Midbrain (tissue), 1 donor: ENCODE results near the gene RGS11.
"Not testable (repeated sequence)": the region's sequence is repeated elsewhere in the genome, so short reads cannot be mapped to it uniquely, and the experiment has no call there.

Experiments used
- DNase-seq: peaks from one replicate; lab custom pipeline; 2025; lab: John Stamatoyannopoulos, UW

Gene RGS11

DNA sequence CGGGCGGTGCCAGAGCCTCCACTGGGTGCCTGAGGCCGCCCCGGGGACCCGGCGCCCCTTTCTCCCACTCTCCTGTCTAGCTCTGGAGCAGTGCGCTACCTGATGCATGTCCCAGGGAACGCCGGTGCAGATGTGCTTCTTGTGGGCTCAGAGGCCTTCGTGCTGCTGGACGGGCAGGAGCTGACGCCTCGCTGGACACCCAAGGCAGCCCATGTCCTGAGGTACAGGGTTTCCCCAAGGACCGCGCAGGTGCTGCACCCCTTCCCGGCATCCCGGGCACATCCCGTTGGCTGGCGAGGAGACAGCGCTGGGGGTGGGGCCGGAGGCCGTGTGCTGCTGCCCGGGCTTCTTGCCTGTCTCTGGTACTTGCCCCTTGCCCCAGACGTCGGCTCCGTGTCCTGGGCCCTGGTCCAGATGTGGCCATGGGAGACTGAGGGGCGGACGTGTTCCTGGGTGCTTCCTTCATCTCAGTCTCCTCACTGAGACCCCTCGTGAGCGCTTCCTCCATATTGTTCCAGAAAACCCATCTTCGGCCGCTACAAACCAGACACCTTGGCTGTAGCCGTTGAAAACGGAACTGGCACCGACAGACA, 12.5 kb downstream of the RGS11 start:
- DNase-seq: no peak

DNA sequence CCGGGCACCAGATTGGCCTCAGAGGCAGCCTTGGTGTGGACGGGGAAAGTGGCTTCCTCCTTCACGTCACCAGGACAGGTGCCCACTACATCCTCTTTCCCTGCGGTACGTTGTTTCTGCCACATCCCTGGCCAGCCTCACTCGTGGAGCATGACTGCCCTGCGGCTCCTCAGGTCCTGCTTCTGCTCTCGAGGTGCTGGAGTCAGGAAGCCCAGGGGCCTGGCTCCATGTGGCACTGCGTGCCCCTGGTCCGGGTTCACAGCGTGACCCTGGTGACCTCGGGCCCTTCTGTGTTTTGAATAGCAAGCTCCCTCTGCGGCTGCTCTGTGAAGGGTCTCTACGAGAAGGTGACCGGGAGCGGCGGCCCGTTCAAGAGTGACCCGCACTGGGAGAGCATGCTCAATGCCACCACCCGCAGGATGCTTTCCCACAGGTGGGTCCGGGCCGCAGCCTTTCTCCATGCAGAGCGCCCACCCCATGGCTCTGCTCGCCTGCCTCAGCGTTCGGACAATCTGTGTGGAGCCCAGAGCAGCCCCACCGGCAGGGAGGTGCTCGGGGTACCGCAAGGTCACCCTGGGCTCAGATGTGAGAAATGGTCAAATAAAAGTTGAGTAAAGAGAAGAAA, 13.5 kb downstream of the RGS11 start:
- no peak for DNase-seq

DNA sequence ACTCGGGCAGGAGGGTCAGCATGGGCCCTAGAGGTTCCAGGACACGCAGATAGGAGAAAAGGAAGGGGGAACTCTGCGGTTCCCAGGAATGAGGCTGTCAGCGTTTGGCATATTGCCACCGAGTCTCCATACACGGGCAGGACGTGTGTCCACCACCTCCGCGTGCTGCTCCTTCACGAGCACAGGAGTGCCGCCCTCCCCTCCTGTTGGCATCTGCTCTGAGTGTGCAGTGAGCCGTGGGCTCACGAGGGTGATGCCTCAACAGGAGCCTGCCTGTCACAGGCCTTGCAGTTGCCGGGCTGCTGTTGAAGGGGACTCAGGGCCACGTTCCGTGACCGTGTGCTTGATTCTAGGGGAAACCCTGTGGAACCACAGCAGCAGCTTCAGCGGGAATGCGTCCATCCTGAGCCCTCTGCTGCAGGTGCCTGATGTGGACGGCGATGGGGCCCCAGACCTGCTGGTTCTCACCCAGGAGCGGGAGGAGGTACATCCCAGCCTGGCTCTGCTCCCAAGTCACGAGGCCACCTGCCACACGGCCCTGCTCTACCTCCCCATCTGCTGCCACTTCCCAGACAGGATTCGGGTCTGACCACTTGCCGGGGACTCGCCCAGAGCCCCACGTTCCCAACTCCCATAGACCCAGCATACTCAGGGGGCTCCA, 14.6 kb downstream of the RGS11 start:
- no peak for DNase-seq

DNA sequence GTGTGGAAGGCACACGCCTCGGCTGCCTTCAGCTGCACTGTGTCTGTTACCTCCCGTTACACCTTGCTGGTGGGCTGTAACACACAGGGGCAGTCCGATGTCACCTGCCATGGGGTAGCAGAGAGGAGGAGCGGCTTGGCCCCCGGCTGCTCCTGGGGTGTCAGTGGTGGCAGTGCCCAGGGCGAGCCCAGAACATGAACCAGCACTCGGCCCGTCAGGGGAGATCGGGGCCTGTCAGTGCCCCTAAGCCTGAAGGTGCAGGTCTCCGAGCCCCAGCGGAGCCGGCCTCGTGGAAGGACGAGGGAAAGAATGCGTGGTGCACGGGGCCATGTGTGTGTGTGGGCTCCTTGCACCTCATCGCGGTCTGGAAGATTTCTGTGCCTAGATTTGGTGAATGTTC, 15.4 kb downstream of the RGS11 start:
- DNase-seq: no peak

DNA sequence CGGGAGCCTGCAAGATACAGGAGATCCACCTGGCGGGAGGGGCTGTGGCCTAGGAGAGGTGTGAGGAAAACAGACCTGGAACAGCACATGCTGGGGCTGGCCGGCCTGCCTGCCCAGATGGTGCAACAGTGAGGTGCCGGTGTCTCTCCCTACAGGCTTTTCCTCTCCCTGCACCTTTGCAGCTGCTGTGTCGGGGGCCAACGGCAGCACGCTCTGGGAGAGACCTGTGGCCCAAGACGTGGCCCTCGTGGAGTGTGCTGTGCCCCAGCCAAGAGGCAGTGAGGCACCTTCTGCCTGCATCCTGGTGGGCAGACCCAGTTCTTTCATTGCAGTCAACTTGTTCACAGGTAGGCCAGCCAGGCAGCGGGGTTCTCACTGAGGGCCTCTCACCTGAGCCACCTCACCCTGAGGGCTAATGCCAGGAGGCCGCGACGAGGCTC, 15.9 kb downstream of the RGS11 start:
- DNase-seq: no peak

DNA sequence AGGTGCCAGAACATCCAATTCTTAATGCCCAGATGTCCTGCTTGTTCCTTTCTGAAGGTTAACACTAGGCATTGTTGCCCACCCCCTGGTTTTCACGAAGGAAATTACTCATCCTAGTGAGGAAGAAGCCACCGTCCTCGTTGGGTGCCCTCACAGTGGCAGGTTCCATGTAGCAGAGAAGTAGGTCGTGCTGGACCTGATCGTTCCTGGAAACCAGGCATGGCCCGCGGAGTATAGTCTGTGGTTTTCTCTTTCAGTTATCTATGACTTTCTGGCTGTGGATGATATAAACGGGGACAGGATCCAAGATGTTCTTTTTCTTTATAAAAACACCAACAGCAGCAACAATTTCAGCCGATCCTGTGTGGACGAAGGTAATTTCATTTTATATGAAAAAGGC, 16.5 kb downstream of the RGS11 start:
- DNase-seq: no peak

DNA sequence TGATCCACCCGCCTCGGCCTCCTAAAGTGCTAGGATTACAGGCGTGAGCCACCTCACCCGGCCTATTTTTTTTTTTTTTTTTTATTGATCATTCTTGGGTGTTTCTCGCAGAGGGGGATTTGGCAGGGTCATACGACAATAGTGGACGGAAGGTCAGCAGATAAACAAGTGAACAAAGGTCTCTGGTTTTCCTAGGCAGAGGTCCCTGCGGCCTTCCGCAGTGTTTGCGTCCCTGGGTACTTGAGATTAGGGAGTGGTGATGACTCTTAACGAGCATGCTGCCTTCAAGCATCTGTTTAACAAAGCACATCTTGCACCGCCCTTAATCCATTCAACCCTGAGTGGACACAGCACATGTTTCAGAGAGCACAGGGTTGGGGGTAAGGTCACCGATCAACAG, 17.7 kb downstream of the RGS11 start:
- not testable (repeated sequence) for DNase-seq

DNA sequence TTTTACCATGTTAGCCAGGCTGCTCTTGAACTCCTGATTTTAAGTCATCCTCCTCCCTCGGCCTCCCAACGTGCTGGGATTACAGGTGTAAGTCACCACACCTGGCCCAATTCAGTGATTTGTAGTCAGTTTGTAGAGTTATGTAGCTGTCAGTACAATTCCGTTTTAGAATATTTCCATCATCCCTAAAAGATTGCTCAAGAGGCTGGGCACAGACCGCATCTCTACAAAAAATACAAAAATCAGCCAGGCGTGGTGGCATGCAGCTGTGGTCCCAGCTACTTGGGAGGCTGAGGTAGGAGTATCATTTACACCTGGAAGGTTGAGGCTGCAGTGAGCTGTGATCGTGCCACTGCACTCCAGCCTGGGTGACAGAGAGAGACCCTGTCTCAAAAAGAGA, 20.6 kb downstream of the RGS11 start:
- DNase-seq: no peak

DNA sequence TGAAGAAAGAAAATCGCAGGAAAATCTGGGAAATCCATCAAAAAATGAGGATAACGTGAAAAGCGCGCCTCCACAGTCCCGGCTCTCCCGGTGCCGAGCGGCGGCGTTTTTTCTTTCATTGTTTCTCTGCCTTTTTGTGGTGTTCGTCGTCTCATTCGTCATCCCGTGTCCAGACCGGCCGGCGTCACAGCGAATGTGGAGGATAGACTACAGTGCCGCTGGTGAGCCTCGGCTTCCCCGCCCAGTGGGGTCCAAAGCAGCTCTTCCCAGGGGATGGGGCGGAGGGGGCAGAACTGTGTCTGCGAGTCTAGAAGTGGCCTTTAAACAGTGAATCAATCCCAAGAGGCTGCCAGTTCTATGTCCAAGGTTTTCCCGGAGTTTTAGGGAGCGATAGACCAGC, 21.3 kb downstream of the RGS11 start:
- DNase-seq: no peak

DNA sequence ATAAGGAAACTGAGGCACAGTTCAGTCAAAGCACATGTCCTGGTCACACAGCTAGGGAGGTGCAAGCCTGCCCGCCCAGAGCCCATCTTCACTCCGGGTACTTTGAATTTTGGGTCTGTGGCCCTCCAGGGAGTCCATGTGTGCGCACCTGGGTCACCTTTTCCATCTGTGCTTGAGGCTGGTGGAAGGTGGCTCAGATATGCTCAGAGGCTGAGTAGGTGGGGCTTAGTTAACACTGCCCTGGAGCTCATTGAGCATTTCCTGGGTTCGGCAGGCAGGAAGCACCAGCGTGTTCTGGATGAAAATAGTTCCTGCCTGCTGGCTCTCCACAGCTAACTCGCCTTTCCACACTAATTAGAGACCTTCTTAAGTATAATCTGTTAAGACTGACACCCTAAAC, 21.9 kb downstream of the RGS11 start:
- DNase-seq: no peak

DNA sequence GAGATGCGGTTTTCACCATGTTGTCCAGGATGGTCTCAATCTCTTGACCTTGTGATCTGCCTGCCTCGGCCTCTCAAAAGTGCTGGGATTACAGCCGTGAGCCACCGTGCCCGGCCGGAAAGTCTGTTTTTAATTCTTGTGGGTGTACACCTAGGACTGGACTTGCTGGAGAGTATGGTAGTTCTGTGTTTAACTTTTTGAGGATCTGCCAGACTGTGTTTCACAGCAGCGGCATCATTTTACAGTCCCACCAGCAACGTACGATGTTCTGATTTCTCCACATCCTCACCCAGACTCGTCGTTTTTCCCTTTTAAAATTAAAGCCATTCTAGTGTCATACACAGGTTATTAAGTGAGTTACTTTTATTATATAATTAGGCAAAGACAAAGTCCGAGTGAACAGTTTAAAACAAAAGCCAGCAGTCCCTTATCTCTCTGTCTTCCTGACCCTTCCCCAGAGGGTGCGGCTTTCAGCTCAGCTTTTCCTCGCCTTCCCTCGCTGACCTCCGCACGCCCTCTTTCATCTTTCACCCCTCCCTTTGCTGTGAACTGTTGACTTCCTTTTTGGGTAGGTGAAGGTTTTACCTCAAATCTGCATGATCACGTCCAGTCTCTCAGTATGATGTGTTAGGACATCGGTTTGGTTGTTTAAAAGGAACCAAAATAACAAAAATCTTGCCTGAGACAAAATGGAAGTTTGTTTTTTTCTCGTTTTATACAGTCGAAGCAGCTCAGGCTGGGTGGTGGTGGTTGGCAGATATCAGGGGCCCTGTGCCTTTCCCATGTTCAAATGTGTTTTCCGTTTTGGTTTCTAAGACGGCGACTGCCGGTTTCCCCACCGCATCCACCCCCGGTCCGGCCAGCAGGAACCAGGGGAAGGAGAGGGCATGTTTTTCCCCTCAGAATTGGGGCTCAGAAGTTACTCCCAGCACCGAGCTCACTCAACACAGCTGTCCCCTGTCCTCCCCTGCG, 23.1 kb downstream of the RGS11 start:
- no peak for DNase-seq

DNA sequence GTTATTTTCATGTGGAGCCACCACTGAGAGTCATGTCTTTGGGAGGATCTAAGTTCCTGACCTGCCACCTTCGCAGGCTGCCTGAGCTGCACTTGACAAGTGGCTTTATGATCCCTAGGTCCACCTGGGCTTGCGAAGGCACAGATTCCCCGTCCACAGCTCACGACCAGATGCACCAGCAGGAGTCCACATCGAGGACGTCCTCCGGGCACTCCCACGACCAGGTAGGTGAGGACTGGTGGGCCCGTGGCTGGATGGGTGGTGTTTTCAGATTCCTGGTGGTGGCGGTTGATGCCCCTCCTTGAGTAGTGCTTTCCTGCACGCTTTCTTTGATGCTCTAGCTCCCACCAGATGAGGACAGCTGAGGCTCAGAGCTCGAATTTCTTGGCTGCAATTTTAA, 26.3 kb downstream of the RGS11 start:
- no peak for DNase-seq

DNA sequence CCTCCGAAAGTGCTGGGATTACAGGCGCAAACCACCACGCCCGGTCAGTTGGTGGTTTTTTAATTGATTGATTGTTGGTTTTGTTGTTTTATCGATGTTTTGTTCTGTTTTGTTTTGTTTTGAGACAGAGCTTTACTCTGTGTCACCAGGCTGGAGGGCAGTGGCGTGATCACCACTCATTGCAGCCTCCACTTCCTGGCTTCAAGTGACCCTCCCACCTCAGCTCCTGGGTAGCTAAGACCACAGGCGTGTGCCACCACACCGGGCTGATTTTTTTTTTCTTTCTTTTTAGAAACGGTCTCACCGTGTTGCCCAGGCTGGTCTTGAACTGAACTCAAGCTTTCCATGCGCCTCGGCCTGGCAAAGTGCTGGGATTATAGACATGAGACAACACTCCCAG, 28.7 kb downstream of the RGS11 start:
- no peak for DNase-seq

DNA sequence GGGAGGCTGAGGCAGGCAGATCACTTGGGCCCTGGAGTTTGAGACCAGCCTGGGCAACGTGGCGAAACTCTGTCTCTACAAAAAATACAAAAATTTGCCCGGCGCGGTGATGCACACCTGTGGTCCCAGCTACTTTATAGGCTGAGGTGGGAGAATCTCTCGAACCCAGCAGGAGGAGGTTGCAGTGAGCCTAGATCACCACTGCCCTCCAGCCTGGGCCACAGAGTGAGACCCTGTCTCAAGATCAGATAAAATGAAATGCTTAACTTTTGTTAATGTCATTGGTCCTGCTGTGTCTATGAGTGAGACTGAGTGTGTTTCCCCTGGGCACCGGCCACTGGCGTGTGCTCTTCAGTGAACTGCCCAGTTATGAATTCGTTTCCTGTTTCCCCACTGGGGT, 30.6 kb downstream of the RGS11 start:
- no peak for DNase-seq

DNA sequence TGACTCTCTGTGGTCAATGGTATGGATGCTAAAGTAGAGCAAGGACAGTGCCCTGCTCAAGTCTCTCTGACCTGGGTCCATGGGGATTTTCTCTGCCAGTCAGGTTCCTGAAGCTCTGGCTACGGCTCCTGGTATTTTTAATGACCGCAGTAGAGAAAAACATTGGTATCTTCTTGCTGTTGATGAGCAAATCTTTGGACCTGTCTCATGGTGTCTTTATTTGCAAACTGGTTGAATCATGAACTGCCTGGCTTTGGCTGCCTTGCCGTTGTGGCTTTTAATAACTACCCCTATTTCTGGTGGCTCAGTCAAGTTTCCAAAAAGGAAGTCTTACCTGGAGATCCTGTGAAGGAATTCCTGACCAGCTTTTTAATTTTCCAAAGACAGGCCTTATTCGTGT, 32.4 kb downstream of the RGS11 start:
- no peak for DNase-seq

DNA sequence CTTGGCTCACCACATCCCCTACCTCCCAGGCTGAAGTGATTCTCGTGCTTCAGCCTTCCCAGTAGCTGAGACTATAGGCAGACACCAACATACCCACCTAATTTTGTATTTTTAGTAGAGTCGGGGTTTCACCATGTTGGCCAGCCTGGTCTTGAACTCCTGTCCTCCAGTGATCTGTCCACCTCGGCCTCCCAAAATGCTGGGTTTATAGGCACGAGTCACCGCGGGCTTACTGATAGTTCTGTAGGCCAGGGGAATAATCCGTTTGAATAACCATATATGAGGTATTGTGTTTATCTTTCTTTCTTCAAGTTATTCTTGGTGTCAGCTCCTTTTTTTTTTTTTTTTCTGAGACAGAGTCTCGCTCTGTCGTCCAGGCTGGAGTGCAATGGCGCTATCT, 33.5 kb downstream of the RGS11 start:
- no peak for DNase-seq

DNA sequence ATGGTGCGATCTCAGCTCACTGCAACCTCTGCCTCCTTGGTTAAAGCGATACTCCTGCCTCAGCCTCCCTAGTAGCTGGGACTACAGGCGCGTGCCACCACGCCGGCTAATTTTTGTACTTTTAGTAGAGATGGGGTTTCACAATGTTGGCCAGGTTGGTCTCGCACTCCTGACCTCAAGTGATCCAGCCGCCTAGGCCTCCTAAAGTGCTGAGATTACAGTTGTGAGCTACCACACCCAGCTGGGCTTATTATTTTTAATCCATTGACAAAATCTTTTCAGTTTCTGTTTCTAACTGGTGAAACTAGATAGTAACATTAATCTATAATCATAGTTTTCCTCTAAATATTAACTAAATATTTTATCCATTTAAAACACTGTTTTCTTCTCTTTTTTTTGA, 35.2 kb downstream of the RGS11 start:
- DNase-seq: no peak

DNA sequence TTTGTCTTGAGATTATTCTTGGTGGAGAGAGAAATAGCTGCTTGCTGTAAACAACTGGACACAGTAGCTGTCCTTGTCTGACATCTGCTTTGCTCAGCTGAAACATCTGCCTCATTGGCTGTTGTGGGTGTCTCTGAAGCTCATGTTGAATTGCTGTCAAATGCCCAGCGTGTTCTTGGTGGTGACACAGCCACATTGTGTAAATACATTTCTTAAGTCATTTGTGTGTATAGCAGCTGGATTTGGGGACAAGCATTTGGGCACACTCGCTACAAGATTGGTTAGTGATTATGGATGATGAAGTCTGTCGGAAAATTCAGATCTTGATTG, 35.8 kb downstream of the RGS11 start:
- peak; percentile 53 for DNase-seq

DNA sequence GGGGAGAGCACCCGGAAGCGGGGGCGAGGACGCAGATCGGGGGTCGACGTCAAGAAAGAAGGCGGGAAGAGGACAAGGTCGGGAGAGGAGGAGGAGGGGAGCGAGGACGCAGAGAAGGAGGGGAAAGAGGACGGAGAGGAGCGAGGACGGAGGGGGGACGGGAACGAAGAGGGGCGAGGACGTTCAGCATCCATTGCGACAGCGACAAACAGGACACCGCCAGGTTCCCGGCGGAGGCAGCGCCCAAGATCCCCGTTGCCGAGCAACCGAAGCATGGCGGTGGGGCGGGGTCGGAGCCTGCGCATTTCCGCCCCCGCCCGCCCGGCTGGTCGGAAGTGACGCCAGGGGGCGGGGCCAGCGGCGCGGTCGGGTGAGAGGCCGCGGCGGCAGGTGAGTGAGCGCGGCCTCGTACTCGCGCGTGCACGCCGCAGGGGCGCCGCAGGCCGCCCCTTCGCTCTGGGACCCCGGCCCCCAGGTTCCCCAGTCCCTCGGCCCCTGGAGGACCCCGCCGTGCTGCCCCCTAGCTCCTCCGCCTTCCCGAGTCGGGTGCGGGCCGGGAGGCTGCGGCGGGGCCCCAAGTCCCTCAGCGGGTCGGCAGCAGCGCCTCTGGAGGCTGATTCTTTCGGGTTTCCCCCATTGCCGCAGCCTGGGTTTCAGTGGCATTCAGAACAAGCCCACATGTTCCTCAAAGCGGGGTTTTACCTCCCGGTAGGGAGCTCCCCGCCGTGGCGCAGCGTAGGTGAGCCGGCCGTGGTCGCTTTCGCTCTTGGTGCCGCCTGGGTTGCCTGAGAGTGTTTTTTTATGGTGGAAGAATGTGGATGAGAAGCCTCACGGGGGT, 41.1 kb downstream of the RGS11 start, which contains the start of gene FAM234A:
Gene FAM234A, plus strand, starts transcription at position 354 of the 838 bp plus-strand sequence. CDS start 19,593 bp downstream, outside the sequence.
- peak; percentile 95 for DNase-seq

DNA sequence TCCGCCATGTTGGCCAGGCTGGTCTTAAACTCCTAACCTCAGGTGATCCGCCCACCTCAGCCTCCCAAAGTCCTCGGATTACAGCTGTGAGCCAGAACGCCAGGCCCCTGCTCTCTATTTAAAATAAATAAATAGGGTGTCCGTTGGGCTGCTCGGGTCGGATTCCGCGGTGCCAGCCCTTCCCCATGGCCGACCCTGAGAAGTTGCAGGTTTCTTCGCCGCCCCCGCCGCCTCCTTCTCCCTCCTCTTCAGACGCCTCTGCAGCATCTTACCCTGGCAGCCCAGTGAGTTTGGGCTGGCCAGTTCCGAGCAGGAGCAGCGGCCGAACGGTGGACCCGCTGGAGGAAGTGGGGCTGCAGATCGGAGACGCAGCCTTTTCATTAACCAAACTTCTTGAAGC, 44.8 kb downstream of the RGS11 start:
- DNase-seq: no peak

DNA sequence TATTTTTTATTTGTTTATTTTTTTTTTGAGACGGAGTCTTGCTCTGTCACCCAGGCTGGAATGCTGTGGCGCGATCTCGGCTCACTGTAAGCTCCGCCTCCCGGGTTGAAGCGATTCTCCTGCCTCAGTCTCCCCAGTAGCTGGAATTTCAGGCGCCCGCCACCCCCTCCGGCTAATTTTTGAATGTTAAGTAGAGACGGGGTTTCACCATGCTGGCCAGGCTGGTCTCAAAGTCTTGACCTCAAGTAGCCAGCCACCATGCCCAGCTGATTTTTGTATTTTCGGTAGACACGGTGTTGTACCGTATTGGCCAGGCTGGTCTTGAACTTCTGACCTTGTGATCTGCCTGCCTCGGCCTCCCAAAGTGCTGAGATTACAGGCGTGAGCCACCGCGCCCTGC, 45.4 kb downstream of the RGS11 start:
- not testable (repeated sequence) for DNase-seq
